ENCODE results near the gene LEMD3.

GRCh38 chr12:65274602-65275272 lies 105.4 kb downstream of the LEMD3 start:
- no peak for TF ChIP-seq CTCF (IDR thresholded peaks at IDR 0.05; ENCODE audit: poor library complexity, severe bottlenecking)
- TF ChIP-seq EP300 (conservative IDR thresholded peaks at IDR 0.05; ENCODE audit: poor library complexity, severe bottlenecking) = no peak
- TF ChIP-seq RAD21 (conservative IDR thresholded peaks at IDR 0.05) = no peak
- no peak for TF ChIP-seq POLR2AphosphoS5 (IDR thresholded peaks at IDR 0.05)
- TF ChIP-seq EZH2 (IDR thresholded peaks at IDR 0.05; ENCODE audit: borderline replicate concordance, insufficient read depth, low read length, poor library complexity, severe bottlenecking) = no peak
- TF ChIP-seq TAF1 (IDR thresholded peaks at IDR 0.05; ENCODE audit: low read depth) = no peak
- no peak for TF ChIP-seq REST (IDR thresholded peaks at IDR 0.05; ENCODE audit: borderline replicate concordance)
- no peak for TF ChIP-seq MXI1 (conservative IDR thresholded peaks at IDR 0.05; ENCODE audit: poor library complexity, severe bottlenecking)
